ENCODE results near the gene CD99L2.

DNA sequence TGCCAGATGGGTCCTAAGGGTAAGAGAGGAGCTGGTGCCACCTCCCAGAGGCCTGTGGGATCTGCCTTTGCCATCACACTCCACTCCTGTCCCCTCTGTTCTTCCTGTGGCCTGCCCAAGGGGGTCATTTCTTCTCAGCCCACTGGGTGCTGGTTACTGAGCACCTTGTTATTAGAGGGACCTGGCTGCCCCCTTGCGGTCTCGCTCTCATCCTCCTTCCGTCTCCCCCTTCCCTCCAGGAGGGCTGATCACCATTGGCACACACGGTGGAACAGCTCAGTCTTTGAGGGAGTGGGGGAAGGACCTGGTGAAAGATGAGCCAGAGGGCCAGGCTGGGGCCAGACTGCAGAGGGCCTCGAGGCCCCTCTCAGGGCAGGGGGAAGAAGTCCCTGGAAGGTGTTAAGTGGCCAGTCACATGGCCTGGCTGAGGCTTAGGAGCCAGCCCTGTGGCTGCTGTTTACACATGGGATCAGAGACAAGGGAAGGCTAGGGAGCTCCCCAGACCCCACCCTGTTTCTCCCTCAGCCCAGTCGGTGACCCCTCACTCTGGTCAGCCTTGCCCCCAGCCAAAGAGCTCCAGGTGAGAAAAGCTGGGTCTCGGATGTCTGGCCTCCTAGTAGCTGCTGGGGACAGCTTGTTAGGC, 137.2 kb downstream of the CD99L2 start:
- TF ChIP-seq EP300 (IDR thresholded peaks at IDR 0.05; ENCODE audit: low read depth), result no peak
- no peak for TF ChIP-seq CTCF (IDR thresholded peaks at IDR 0.05)
- TF ChIP-seq POLR2A (IDR thresholded peaks at IDR 0.05), result no peak
